Measurements from ENCODE around the gene USP46. TPM values are rescaled to one million over a fixed set of nuclear protein-coding genes. Genes with fewer than 3 reads are reported as not detected.

The USP46 gene
- total RNA-seq, 2 experiments from 2014 or later, result 2.8 TPM

DNA sequence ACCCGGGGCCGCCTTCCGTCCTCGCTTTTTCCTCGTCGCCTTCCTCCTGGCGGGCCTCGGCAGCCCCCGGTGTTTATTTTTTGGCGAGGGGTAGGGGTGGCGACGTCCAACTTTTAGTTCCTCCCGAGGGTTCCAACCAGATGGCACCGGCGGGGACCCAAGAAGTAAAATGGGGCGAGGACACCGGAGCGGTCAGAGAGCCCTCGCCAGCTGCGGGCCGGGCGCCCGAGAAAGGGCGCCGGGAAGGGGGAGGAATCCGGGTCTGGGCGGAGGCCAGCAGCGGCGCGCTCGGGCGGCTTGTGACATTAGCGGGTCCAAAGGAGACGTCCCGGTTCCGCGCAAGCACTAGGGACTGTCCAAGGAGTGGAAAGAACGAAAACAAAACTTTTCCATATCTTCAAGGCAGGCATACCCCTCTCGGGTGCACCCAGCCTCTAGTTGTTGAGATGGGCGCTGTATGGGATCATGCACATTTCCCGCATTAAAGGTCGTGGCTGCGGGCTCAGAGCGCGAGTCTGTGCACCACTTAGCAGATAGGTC lies 691 bp upstream of the USP46 start:
- peak; percentile 26 for DNase-seq
- peak; percentile 22 for ATAC-seq
- Mint-ChIP-seq H3K9me3 (no peaks in the 10 kb centered on the region), H3K27ac (peak overlapping the region; percentile 55), H3K4me1 (ENCODE audit: low read depth) (peaks cover 17% of the 10 kb centered on the region), H3K4me3 (peak overlapping the region; percentile 78), H3K27me3 (peaks cover 29% of the 10 kb centered on the region), H3K36me3 (ENCODE audit: low read depth) (peaks cover 12% of the 10 kb centered on the region)
- TF ChIP-seq, protein P1, sequence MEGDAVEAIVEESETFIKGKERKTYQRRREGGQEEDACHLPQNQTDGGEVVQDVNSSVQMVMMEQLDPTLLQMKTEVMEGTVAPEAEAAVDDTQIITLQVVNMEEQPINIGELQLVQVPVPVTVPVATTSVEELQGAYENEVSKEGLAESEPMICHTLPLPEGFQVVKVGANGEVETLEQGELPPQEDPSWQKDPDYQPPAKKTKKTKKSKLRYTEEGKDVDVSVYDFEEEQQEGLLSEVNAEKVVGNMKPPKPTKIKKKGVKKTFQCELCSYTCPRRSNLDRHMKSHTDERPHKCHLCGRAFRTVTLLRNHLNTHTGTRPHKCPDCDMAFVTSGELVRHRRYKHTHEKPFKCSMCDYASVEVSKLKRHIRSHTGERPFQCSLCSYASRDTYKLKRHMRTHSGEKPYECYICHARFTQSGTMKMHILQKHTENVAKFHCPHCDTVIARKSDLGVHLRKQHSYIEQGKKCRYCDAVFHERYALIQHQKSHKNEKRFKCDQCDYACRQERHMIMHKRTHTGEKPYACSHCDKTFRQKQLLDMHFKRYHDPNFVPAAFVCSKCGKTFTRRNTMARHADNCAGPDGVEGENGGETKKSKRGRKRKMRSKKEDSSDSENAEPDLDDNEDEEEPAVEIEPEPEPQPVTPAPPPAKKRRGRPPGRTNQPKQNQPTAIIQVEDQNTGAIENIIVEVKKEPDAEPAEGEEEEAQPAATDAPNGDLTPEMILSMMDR (IDR thresholded peaks at IDR 0.05), result no peak
- ChIA-PET POLR2A (no interaction called here), CTCF (interaction anchor here (3.1 kb wide), 1 partner anchor 72 kb away, joined by 10 read pairs; no protein-coding TSS in a partner anchor)
- intact Hi-C loops (cut with micrococcal nuclease), result loop anchor here (5.0 to 10.0 kb wide), 2 partner anchors 112 to 285 kb away; no protein-coding TSS in a partner anchor

- intact Hi-C loops (cut with micrococcal nuclease), result no loop called here
- no peak for DNase-seq
- H3K36me3 Mint-ChIP-seq (ENCODE audit: low read depth), result peaks cover 12% of the 10 kb centered on the region
- peaks cover 25% of the 10 kb centered on the region for H3K27me3 Mint-ChIP-seq
- ChIA-PET CTCF (interaction anchor here (0.6 to 3.1 kb wide), 3 partner anchors 16 to 71 kb away, joined by 3 to 10 read pairs (median 3); no protein-coding TSS in a partner anchor), POLR2A (interaction anchor here (1.3 to 2.1 kb wide), 2 partner anchors 41 to 54 kb away, joined by 3 to 11 read pairs; no protein-coding TSS in a partner anchor)
- ATAC-seq, result no peak
- H3K4me3 Mint-ChIP-seq, result peak overlapping the region; percentile 78
- H3K27ac Mint-ChIP-seq, result no peak overlapping the region
- peaks cover 17% of the 10 kb centered on the region for H3K4me1 Mint-ChIP-seq (ENCODE audit: low read depth)
- TF ChIP-seq, protein P1 (IDR thresholded peaks at IDR 0.05), result no peak
- no peaks in the 10 kb centered on the region for H3K9me3 Mint-ChIP-seq
Observed at GRCh38 chr4:52658641-52659000, 480 bp downstream of the USP46 start.

DNA sequence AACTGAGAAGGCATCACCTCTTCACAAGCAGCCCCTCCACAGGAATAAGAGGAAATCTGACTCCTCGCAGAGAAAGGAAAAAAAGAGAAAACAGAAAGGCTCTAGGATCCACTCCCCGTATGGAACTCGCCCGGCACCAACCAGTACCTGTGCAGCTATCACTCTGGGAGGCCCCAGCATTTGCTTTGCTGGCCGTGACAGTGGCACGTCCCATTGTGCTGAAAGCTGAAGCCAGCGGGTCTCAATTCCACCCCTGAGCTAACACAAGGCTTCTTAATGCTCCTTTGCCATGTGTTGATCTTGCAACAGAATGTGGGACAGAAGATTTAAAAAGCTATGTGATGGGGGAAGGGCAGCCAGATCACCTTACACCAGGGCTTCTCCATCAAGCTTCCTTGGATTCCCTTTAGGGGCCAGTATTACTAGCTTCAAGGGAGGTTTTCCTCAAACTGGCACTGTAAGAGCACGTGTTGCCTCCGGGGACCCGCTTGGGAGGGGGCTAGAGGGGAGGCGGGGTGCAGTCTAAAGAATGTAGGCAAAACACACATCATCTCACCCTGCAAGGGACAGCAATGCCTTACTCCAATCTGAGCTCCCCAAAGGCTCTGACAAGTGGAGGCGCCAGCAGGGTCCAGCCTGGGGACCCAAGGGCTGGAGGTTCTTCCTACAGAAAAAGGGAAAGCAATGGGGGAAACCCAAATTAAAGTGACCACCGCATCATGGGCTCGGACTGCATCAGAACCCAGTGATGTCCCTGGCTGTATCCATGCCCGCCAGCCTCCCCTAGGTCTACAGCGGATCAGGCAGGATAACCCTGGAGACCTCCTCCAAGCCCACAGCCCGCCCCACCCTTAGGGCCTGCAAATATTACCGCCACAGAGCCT lies 1.2 kb downstream of the USP46 start:
- CTCF ChIA-PET, result interaction anchor here (0.6 to 1.4 kb wide), 2 partner anchors 17 kb away, joined by 3 read pairs; no protein-coding TSS in a partner anchor
- Mint-ChIP-seq H3K4me1 (ENCODE audit: low read depth) (peaks cover 17% of the 10 kb centered on the region), H3K9me3 (peaks cover under 1% of the 10 kb centered on the region), H3K27me3 (peaks cover 26% of the 10 kb centered on the region), H3K4me3 (peak overlapping the region; percentile 61), H3K27ac (no peak overlapping the region), H3K36me3 (ENCODE audit: low read depth) (peaks cover 12% of the 10 kb centered on the region)
- intact Hi-C loops (cut with micrococcal nuclease), result no loop called here
- ATAC-seq (no peak), DNase-seq (no peak)
- TF ChIP-seq, protein P1 (IDR thresholded peaks at IDR 0.05), result no peak
- POLR2A ChIA-PET, result interaction anchor here (1.3 to 2.1 kb wide), 2 partner anchors 40 to 55 kb away, joined by 3 to 11 read pairs; no protein-coding TSS in a partner anchor

- no peak overlapping the region for H3K4me3 Mint-ChIP-seq
- ChIA-PET CTCF (no interaction called here), POLR2A (interaction anchor here (1.3 to 2.1 kb wide), 2 partner anchors 40 to 56 kb away, joined by 3 to 11 read pairs; no protein-coding TSS in a partner anchor)
- peaks cover 12% of the 10 kb centered on the region for H3K36me3 Mint-ChIP-seq (ENCODE audit: low read depth)
- TF ChIP-seq, protein P1 (IDR thresholded peaks at IDR 0.05), result no peak
- peaks cover 25% of the 10 kb centered on the region for H3K27me3 Mint-ChIP-seq
- no peak overlapping the region for H3K27ac Mint-ChIP-seq
- no peak for ATAC-seq
- H3K4me1 Mint-ChIP-seq (ENCODE audit: low read depth), result peaks cover 17% of the 10 kb centered on the region
- DNase-seq, result no peak
- intact Hi-C loops (cut with micrococcal nuclease), result no loop called here
- H3K9me3 Mint-ChIP-seq, result peaks cover 2% of the 10 kb centered on the region
Observed at GRCh38 chr4:52657292-52657617, 1.8 kb downstream of the USP46 start.

DNA sequence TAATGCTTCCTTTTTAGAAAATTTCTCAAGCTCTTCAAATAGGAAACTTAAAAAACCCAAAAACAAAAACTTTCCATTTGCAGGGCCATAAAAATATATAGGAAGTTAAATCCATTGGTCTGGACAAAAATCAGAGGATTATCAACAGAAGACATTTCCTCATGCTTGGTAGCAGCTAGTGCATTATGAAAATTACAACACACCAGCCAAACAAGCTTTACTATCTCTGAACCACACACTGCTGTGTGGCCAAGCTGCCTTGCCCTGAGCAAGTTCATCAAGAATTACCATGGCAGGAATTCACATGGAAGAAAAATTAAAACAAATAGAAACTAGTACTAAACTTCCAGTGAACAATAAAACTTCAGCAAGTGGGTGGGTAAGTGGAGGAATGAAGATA lies 3.6 kb downstream of the USP46 start:
- Mint-ChIP-seq H3K27ac (no peak overlapping the region), H3K4me3 (no peak overlapping the region), H3K36me3 (ENCODE audit: low read depth) (peaks cover 4% of the 10 kb centered on the region), H3K4me1 (ENCODE audit: low read depth) (peaks cover 20% of the 10 kb centered on the region), H3K27me3 (peaks cover 15% of the 10 kb centered on the region), H3K9me3 (peaks cover 2% of the 10 kb centered on the region)
- no peak for ATAC-seq
- no peak for DNase-seq
- ChIA-PET CTCF (no interaction called here), POLR2A (no interaction called here)
- TF ChIP-seq, protein P1 (IDR thresholded peaks at IDR 0.05), result no peak
- intact Hi-C loops (cut with micrococcal nuclease), result no loop called here

All from activated CD8-positive, alpha-beta T cell treated with anti-CD3 and anti-CD28 coated beads for 36 hours (primary cell).